T47D (cell line): ENCODE data around the gene PRKD3.
A peak's percentile ranks its signal among the peaks of the same experiment; 100 is the strongest.

Source experiments
- DNase-seq, 2 experiments: peaks; one replicate each; pipeline versions ENCODE4 v3.0.0 to v3.0.0-alpha.2; 2011 to 2012; ENCODE audit warnings: low read depth in 1 of 2, low spot score in 1 of 2
- JUND ChIP-seq: IDR thresholded peaks from 2 replicates; pipeline ENCODE4 v1.6.1; 2012; ENCODE audit warnings: low read depth
- in situ Hi-C: cut with HindIII; loops from 2 replicates; pipeline ENCODE4 v1.10.0; 2016; ENCODE audit warnings: low sequenced_read_pairs, low pct_unique_long_range_greater_than_20kb

PRKD3 gene

GRCh38 chr2:37335604-37336003, 11.0 kb upstream of the PRKD3 start:
- no peak for TF ChIP-seq JUND
- DNase-seq = no peak
- in situ Hi-C loops = no loop called here

- in situ Hi-C loops = no loop called here
- TF ChIP-seq JUND = no peak
- DNase-seq = no peak
Measured at GRCh38 chr2:37333256-37333655, 8.6 kb upstream of the PRKD3 start.

GRCh38 chr2:37332560-37332959, 7.9 kb upstream of the PRKD3 start:
- no peak for DNase-seq
- in situ Hi-C loops = no loop called here
- no peak for TF ChIP-seq JUND

DNA sequence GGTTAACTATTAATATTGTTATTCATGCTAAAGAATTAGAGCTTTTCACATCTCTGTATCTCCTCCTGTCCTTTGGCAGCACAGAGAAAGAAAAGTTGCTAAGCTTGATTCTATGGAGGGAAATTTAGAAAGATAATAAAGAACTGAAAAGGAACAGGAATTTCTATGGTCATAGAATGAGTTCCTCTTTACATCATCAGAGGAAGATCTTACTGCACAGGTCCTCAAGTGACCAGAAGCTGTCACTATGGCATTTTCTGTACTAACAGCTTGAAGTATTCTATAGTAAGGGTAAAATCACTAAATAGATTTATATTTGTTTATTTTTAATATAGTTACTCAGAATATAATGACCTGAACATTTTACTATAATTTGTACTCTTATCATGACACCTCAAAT, 6.0 kb upstream of the PRKD3 start:
- no peak for DNase-seq
- in situ Hi-C loops = no loop called here
- TF ChIP-seq JUND = no peak

DNA sequence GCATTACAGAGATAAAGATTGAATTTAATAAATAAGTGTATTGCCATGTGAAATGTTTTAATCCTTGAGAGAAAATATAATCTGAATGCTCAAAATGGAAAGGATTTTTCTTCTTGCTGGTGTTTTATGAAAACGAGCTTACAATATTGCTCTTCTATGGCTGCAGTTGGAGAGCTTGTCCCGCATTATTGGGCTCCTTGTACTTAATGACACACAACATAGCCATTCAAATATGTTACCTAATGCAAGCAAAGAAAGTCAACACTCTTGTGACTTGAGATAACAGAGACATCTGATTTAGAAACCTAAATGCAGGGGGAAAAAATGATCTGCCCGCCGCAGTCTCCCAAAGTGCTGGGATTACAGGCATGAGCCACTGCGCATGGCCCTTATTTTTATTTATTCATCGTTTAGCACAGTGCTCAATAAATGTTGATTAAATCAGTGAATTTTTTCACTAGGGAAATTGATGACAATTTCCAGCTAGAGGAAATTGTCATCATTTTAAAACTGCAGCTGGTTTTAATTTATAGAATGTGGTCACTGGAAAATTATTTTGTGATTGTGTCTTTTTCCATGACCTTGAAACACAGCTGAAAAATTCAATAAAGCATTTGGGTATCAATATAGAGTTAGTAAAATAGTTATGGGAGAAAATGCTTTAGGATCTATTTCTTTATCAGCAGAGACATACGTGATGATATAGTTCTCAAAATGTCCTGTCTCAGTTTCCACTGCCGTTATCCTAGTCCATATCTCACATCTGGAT, 2.4 kb upstream of the PRKD3 start:
- no peak for DNase-seq
- in situ Hi-C loops = no loop called here
- TF ChIP-seq JUND = no peak

GRCh38 chr2:37326285-37326684, 1.7 kb upstream of the PRKD3 start:
- no peak for TF ChIP-seq JUND
- DNase-seq = no peak
- in situ Hi-C loops = no loop called here

- DNase-seq = no peak
- no peak for TF ChIP-seq JUND
- in situ Hi-C loops = no loop called here
Measured at GRCh38 chr2:37325625-37326071, 1.0 kb upstream of the PRKD3 start.

- TF ChIP-seq JUND = no peak
- in situ Hi-C loops = no loop called here
- peak in 1 of 2 experiments; percentile 75 for DNase-seq
Measured at GRCh38 chr2:37324536-37324785, 172 bp downstream of the PRKD3 start.

GRCh38 chr2:37323781-37324535, 675 bp downstream of the PRKD3 start:
- in situ Hi-C loops = no loop called here
- DNase-seq = peak in 1 of 2 experiments; percentile 45
- no peak for TF ChIP-seq JUND

- DNase-seq = no peak
- in situ Hi-C loops = no loop called here
- no peak for TF ChIP-seq JUND
Measured at GRCh38 chr2:37323176-37323780, 1.4 kb downstream of the PRKD3 start.

DNA sequence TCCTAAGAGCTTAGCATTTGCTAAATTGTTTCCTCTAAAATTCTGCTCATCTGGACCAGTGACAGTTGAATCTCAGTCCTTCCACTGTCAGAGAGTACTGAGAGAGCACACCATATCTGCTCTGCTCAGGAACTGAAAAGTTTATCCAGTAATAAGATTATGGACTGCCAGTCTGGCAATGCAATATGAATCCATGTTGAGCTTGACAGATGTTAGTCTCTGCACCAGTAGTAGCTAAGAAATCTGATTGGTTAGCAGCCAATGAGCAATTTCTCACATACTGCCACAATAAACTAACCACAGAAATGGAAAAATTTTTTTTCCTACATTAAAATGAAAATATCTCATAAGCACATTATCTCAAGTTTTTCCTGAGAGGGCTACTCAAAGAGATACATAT, 2.3 kb downstream of the PRKD3 start:
- DNase-seq = no peak
- in situ Hi-C loops = no loop called here
- no peak for TF ChIP-seq JUND

- no peak for DNase-seq
- no peak for TF ChIP-seq JUND
- in situ Hi-C loops = no loop called here
Measured at GRCh38 chr2:37321029-37321682, 3.5 kb downstream of the PRKD3 start.
